ENCODE data around the gene PHAF1. TPM values are rescaled to one million over a fixed set of nuclear protein-coding genes. Genes with fewer than 3 reads are reported as not detected.

The PHAF1 gene
- total and polyA plus RNA-seq, 10 donors: 5.5 to 44.0 (median 18.4) TPM

- intact Hi-C loops (cut with DNase I; ENCODE audit: low total_unique reads): no loop called here
- H3K4me1 ChIP-seq: peaks cover 32 to 89% (median 52%) of the 10 kb centered on the region in 6 donors
- peak overlapping the region in 5 of 8 donors; percentile 73 to 99 (median 95) for H3K4me3 ChIP-seq
- peaks cover 0 to 57% (median 47%) of the 10 kb centered on the region in 6 donors for H3K36me3 ChIP-seq
- no peaks in the 10 kb centered on the region for H3K9me3 ChIP-seq
- DNase-seq: no peak
- H3K27me3 ChIP-seq (replicated peaks in 1 of 7): no peaks in the 10 kb centered on the region
- TF ChIP-seq POLR2AphosphoS5 (IDR thresholded peaks at IDR 0.05): no peak
- TF ChIP-seq CTCF (IDR thresholded peaks at IDR 0.05 in 8 of 11, conservative IDR thresholded peaks at IDR 0.05 in 3 of 11): no peak
- TF ChIP-seq POLR2A (IDR thresholded peaks at IDR 0.05): no peak
- H3K27ac ChIP-seq: peak overlapping the region in 3 of 8 donors; percentile 87 to 95 (median 88)
These were observed 83.8 kb downstream of the PHAF1 start for GRCh38 chr16:67193536-67193935.

- intact Hi-C loops (cut with DNase I; ENCODE audit: low total_unique reads): no loop called here
- H3K4me3 ChIP-seq: peak overlapping the region in 1 of 8 donors; percentile 3
- peak overlapping the region in 1 of 8 donors; percentile 95 for H3K27ac ChIP-seq
- TF ChIP-seq CTCF (IDR thresholded peaks at IDR 0.05 in 8 of 11, conservative IDR thresholded peaks at IDR 0.05 in 3 of 11) (no peak), POLR2AphosphoS5 (IDR thresholded peaks at IDR 0.05) (peak in 1 of 3 donors; percentile 40)
- H3K27me3 ChIP-seq (replicated peaks in 1 of 7): no peaks in the 10 kb centered on the region
- no peaks in the 10 kb centered on the region for H3K9me3 ChIP-seq
- WGBS, 5 donors: 78 to 97% (median 86%) methylated on average over 3 to 6 of the region's 6 CpGs
- DNase-seq: no peak
- H3K36me3 ChIP-seq: peaks cover 0 to 64% (median 53%) of the 10 kb centered on the region in 6 donors
- peaks cover 33 to 87% (median 51%) of the 10 kb centered on the region in 6 donors for H3K4me1 ChIP-seq
These were observed 84.5 kb downstream of the PHAF1 start for GRCh38 chr16:67194260-67194659.

GRCh38 chr16:67195676-67196075, 85.9 kb downstream of the PHAF1 start:
- peaks cover 0 to 78% (median 61%) of the 10 kb centered on the region in 6 donors for H3K36me3 ChIP-seq
- TF ChIP-seq CTCF (IDR thresholded peaks at IDR 0.05 in 8 of 11, conservative IDR thresholded peaks at IDR 0.05 in 3 of 11) (no peak), POLR2AphosphoS5 (IDR thresholded peaks at IDR 0.05) (peak in 1 of 3 donors; percentile 14), POLR2A (IDR thresholded peaks at IDR 0.05) (no peak)
- 80 to 89% (median 88%) methylated on average over 5 of the region's 5 CpGs for WGBS, 5 donors
- H3K9me3 ChIP-seq: no peaks in the 10 kb centered on the region
- no peak for DNase-seq
- no peak overlapping the region for H3K4me3 ChIP-seq
- no peak overlapping the region for H3K27ac ChIP-seq
- H3K27me3 ChIP-seq (replicated peaks in 1 of 7): no peaks in the 10 kb centered on the region
- peaks cover 31 to 85% (median 50%) of the 10 kb centered on the region in 6 donors for H3K4me1 ChIP-seq
- intact Hi-C loops (cut with DNase I; ENCODE audit: low total_unique reads): no loop called here

- intact Hi-C loops (cut with DNase I; ENCODE audit: low total_unique reads): no loop called here
- no peak for TF ChIP-seq POLR2AphosphoS5 (IDR thresholded peaks at IDR 0.05)
- H3K4me1 ChIP-seq: peaks cover 19 to 73% (median 39%) of the 10 kb centered on the region in 6 donors
- H3K27me3 ChIP-seq (replicated peaks in 1 of 7): no peaks in the 10 kb centered on the region
- H3K9me3 ChIP-seq: no peaks in the 10 kb centered on the region
- WGBS, 5 donors: 80 to 100% (median 96%) methylated on average over 1 of the region's 1 CpG
- no peak overlapping the region for H3K4me3 ChIP-seq
- H3K36me3 ChIP-seq: peaks cover 0 to 90% (median 72%) of the 10 kb centered on the region in 6 donors
- H3K27ac ChIP-seq: no peak overlapping the region
- no peak for DNase-seq
These were observed 87.1 kb downstream of the PHAF1 start for GRCh38 chr16:67196881-67197280.
